HG03139 (cell line): ENCODE results near the gene PRKCE.

Source experiments
- ATAC-seq: cut with Tn5 transposase; IDR thresholded peaks from one replicate; pipeline ENCODE4 v1.9.1; 2021; ENCODE audit not compliant: unreplicated experiment

PRKCE gene

DNA sequence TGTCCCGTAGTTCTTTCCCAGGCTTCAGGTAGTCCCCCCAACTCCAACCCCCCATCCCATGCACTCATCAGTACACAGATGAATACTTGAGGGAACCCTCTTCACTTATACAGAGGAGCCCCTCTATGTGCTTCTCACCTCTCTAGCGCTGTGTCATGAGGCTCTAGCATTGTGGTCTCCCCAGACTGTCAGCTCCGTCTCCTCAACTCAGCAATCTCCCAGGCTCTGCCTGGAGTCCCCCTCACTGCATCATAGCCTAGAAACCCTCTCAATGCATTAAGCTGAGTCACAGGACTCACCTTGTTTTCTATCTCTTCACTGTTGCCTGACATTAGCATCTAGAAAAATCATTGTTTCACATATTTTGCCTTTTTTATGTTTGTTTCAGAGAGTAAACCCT, 20.2 kb upstream of the PRKCE start:
- ATAC-seq, result no peak

DNA sequence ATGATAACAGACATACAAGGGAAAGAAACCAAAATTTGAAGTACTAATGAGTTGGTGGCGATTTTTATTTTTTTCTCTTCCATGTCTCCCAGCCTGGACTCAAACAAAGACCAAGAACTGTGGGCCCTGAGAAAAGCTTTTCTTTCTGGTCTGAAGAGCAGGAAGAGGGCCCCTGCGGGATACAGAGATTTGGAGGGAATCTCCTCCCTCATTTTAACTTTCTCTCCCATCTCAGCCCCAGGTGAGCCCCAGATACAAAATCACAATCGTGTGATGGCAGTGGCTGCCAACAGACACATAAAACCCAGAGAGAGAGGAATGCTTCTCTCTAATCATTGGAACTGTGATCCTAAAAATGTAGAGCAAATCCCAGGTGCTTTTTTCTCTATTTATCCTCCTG, 19.5 kb upstream of the PRKCE start:
- no peak for ATAC-seq

DNA sequence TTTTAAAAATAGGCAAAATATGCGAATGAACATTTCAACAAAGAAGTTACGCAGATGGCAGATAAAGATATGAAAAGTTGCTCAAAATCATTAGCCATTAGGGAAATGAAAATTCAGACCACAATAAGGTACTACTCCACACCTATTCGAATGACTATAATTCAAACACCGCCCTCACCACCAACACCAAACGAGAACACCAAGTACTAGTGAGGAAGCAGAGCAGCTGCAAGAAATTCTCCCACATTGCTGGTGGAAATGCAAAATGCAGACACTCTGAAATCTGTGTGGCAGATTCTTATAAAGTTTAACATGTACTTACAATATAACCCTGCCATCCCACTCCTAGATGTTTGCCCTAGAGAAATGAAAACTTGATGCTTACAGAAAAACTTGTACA, 17.3 kb upstream of the PRKCE start:
- ATAC-seq, result no peak

DNA sequence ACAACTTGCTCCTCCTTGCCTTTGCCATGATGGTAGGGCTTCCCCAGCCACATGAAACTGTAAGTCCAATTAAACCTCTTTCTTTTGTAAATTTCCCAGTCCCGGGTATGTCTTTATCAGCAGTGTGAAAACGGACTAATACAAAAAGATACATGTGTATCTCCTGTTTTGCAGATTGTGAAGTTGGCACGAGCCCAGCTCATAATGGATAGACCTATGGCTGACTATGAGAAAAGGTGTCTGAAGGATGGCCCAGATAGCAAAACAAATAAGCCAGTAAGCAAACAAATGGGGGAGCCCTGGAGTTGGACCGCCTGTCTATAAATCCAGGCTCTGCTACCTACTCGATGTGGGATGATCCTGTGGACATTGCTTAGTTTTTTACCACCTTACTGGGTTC, 15.5 kb upstream of the PRKCE start:
- ATAC-seq, result no peak

DNA sequence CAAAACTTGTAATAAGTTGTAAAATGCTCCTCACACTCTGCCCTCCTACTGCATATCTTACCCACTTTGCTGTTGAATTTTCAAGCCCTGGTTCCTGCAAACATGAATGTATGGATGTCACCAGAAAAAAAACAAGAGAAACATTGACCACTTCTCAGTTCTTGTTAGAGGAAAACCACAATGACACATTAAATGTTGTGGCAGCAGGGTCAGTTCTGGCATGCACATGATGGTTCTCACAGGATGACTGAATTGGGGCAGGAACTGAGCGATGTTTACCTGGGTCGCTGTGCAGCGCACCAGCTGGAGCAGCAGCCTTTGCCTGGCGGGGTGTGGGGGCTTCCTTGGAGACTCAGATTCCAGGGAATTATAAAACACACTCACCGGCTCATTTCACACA, 14.0 kb upstream of the PRKCE start:
- ATAC-seq, result no peak

DNA sequence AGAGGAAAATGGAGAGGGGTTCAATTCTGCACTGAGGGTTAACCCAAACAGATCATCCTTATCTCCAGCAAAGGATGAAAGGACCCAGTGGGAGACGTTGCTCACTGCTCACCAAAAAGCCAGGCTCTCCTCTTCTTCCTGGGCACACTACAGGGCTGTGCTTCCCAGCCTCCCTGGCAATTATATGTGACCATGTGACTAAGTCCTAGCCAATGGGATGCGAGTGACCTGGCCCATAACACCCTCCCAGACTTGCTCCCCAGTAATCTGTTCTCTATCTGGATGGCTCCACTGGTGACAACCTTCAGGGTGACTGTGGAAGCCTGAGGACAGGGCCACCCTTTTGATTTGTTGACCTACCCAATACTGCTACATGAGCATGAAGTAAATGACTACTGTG, 10.9 kb upstream of the PRKCE start:
- ATAC-seq, result no peak

DNA sequence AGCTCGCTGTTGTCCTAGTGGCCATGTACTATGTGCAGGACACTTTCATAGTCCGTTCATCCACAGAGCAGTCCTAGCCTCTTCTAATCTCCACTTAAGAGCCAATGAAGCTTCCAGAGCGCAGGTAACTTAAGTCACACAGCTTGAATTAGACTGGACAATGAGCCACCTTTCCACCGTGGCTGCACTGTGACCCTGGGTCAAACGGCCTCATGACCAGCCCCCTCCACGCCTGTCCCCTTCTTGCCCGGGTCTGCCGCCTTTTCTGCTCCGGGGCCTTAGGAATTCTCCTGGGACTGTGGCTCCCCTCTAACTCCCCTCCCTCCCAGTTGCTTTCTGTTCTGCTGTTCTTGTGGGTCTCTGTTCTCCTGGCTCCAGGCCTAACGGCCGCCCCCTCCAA, 8.4 kb upstream of the PRKCE start:
- no peak for ATAC-seq

DNA sequence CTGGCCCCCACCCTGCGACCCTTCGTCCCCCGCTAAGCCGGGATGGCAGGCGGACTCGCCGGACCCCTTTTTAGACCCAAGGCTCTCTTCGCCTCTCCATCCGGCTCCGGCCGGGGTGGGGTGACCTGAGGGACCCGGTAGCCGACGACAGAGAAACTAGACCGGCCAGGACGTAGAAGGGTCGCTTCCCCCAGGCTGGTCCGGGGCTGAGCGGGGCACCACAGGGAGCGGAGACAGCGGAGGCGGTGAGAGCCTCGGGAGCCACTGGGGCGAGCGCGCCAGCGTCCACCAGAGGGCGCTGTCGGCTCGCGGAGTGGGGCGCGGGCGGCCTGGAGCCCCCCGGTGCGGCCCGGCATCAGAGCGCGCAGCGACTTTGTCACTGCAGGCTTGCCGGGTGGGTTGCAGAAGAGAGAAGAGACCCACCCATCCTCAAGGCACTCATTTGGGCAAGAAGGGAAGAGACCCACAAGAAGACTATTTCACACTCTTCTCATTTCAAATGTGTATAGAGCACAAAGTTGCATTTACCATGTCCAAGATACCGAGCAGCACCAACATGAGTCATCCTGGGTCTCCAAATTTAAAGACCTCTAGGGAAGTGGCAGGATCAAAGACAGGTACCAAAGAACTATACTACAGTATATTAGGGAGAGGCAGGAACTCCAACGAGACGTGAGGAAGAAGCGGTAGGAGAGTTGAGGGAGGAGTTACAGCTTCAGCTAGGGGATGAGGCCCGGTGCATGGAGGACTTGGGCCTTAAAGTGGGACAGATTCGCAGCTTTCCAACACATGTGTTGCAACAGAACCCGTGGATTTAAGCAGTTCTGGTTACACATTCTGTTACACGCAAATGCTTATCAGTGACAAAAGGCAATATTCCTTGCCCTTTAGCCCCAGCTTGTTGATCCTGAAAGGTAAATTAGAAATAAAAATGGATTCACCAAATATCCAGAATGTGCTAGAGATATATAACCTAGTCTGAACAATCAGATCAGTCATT, 7.6 kb upstream of the PRKCE start:
- ATAC-seq, result peak; percentile 59

DNA sequence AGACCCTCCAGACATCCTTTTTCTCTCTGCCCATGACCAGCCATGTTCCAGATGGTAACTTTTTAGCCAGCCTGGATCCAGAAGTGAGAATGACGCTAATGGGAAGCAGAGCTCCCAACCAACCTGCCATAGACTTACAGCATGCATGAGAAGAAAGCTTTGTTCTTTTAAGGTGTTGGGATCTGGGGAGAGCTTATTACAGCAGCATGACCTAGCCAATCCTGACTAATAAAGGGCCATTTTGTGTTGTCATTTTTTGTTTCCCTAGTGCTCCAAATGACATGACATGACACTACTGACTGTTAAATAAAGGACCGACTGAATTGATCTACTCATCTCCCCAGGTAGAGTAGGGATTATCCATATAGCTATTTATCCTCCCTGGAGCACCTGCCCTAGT, 5.2 kb upstream of the PRKCE start:
- ATAC-seq, result no peak

DNA sequence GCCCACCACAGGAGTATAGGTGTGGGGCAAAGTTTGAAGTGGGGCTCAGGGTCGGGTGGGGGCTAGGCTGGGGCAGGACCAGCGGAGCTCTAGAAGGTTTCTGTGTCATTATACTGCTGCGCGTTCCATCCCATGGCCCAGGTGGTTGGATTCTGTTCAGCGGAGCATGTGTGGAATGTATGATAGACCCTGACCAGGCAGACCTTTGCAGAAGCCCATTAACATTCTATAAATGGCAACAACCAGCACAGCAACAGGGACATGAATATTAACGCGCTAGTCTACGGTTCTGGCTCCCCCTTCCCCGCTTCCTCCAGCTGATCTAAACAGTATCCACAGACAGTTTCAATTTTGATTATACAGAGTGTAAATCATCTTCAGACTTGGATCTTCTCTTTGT, 4.1 kb upstream of the PRKCE start:
- no peak for ATAC-seq

DNA sequence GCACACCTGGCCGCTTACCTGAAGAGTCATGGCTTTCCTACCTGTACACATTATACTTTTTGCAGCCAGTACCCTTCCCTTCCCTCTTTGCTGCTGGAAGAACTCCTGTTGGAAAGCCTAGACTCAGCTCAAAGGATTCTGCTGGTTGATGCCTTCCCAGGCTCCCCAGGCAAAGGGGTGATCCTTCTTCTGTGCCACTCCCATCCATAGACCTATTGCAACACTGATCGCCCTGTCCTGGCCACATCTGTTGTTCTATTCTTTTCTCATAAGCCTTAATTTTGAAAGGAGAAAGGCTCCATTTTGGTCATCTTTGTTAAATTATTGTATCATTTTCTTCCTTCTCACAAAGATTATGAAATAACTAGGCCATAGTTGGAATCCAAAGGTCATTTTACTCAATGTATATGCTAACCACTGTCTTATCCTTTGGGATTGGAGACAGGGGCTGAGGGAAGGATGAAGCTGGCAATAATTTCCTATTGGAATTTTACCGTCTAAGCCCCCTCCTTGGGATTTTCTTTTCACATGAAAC, 3.4 kb upstream of the PRKCE start:
- ATAC-seq, result no peak

DNA sequence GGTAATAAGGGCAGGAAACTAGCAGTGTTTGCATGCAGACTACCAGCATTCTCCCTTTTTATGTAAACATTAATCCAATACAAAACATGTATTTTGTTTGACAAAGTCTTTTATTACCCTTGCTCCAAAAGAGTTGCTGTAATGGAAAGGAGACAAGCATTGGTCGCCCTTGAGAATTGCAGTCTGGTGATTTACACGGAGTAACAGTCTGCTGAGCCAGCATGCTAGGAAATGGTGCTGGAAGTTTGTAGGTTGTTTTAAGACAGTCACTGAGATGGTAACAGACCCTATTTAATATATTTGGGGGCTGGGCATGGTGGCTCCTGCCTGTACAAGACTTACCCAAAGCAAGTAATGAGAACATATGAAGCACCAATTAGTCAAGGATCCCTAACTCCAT, 2.8 kb upstream of the PRKCE start:
- ATAC-seq, result no peak

DNA sequence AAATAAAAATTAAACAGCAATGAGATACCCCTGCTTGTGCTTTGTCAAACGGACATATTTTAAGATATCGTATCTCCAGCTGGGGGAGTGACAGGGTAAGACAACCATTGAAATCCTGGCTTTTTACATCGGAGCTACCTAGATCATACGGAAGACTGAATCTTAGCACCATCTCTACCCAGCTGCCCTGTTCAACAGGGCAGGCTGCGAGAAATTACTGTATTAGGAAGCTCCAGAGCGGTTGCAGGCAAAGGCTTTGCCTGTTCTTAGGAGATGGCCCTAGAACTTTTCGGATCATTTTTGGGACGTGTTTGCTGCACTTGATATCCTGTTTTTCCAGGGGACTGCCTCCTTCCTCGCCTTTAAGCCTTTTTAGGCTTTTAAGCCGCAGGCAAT, 2.0 kb upstream of the PRKCE start:
- no peak for ATAC-seq

DNA sequence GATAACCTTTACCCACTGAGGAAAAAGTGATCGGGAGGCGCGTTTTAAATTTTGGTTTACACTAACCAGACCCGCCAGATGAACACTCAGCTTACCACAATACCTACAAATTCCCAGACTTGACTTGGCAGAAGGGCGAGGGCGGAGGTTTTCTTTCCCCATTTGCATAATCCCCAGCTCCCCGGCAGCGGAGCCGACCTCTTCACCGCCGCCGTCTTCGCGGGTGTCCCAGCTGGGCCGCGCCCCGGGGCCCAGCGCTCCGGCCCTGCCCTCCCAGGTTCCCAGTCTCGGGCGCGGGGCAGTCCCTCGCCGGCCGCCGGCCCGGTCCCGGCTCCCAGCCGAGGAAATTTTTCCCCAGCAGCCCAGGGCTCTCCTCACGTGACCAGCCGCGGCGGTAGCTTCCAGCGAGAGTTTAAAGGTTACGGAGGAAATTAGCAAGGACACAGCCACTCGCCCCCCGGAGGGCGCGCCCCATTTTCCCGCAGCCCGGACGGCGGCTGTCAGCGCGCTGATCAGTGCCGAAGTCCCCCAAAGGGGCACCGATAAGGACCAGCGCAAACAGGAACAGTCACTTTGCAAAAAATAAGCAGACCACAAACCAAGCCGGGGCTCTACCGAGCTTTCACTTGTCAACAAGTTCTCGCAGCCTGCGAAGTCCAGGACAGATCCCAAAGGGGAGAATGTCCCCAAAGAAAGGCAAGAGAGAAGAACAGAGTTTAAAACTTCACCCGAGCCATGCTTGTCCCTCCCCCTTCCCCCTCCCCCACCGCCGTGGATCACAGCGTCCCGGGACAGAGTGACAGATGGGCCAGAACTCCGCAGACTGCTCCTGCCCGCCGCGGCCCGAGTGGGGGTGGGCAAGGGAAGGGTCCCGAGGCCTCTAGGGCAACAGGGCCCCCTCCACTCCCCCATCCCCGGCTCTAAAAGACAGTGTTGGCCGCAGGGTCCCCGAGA, 1.3 kb upstream of the PRKCE start:
- peak; percentile 16 for ATAC-seq

DNA sequence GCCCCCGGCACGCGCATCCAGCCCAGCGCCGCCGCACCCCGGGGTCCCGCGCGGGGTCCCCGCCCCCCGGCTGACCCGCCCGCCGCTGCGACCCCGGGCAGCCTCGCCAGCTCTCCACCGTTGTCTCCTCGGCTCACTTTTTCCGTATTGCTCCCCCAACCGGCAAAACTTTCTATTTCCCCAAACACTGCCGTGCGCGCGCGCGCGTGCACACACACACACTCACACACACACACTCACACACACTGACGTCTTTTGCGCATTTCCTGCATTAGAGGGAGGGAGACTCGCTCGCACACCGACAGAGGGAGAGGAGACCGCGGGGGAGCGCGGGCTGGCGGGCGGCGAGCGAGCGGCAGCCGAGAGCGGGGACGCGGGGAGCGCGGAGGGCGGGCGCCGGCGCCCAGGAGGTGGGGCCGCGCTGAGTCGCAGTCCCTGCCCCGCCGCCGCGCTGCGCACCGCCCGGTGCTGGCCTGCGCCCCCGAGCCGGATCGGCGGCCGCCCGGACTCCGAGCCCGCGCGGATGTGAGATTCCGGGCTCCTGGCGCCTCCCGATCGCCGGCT, 542 bp upstream of the PRKCE start:
- peak; percentile 64 for ATAC-seq

DNA sequence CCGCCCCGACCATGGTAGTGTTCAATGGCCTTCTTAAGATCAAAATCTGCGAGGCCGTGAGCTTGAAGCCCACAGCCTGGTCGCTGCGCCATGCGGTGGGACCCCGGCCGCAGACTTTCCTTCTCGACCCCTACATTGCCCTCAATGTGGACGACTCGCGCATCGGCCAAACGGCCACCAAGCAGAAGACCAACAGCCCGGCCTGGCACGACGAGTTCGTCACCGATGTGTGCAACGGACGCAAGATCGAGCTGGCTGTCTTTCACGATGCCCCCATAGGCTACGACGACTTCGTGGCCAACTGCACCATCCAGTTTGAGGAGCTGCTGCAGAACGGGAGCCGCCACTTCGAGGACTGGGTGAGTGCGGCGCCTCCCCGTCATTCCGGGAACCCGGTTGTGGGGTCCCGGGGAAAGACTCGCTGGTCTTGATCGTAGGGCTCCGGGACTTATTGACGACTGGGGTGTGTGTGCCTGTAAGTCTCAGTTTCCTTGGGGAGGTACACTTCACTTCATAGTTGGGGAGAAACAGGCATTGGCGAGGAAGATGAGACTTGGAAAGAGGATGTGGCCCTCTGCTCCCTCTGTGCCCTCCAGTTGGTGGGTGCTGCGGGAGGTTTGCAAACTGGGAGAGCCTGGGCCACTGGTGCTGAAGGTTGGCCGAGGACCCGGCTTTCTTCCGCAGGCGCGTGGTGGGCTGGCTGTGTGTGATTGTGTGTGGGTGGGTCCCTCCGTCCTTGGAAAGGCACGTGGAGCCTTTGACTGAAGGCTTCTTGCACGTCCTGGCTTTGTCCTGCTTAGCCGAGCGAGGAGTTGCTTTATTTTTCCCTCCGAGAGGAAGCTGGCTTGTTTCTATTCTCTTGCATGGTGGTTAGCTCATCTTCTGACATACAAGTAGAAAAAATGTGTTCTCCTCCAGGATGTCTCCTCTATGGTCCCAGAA, 886 bp downstream of the PRKCE start:
- ATAC-seq, result no peak

DNA sequence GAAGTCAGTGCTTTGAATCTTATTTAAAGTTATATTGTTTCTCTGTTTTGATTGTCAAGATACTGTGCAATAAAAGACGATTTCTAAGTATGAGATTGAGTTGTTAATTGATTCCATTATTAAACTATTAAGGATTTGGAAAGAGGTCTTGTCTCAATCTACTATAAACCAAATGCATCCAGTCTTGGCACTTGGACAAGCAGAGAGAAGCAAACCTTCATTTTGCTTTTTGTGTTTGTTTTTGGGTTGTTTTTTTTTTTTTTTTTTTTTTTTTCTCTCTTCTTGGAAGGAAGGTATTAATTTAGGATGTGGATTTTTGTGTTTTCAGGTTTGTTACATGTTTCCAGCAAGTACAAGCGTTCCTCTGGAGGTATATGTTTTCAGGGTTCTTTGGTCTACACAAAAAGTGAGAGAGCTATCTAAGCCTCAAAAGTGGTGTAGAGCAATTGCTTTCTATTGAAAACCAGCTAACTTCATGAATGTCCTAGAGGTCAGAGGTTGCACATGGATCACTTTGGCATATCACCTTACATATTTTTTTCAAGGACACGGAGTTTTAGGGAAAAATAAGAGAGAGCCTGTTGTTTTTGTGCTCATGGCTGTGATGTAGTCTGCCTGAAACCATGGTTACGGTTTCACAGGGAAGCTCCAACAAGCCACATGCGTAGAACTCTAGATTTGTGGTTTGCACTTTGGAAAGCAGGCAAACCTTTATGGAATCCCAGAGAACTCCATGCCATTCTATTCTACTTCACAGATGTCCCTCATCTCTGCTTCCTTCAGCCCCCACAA, 1.8 kb downstream of the PRKCE start:
- no peak for ATAC-seq

DNA sequence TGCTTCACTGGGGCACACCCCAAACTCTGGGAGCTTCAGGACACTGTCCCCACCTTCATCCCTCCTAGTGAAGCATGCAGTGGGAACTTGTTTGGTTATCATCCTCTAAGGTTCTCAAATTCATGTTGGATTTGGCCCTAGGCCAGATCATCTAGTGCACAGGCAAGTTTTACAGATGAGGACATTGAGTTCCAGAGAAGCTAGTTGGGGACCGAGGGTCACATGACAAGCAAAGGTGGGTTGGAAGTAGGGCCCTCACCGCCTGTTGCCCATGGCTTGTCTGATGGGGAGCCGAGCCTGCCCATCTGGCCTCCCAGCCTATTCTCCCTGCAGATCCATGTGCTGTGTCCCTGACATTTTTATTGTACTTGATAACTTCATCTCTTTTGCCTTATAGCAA, 2.8 kb downstream of the PRKCE start:
- ATAC-seq, result no peak

DNA sequence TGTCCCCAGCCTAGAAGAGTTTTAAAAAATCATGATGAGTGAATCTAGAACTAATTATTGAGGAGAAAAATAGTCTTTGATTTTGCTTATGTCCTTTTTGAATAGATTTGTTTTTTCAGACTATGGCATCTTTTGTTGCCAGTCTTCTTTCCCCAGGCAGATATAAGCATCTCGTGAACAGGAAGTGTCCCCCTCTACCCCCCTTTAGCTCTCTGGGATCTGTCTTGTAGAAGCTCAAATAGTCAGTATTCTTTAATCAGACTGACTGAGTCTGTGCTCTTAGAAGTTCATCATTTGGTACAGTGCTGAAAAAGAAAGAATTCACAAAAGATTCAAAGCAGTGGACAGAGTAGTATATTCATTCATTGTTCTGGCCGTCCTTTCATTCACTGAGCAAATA, 10.4 kb downstream of the PRKCE start:
- ATAC-seq, result no peak
